BJ (cell line): ENCODE results near the gene ABCB8. TPM values are rescaled to one million over a fixed set of nuclear protein-coding genes. Genes with fewer than 3 reads are reported as not detected.

Experiments
- CTCF ChIA-PET: fragments of 350-600 bp; formaldehyde crosslinking; extraction: SDS; loops from one replicate; lab custom pipeline; 2021; ENCODE audit warnings: antibody characterized with exemption, inconsistent platforms; lab: Yijun Ruan, JAX
- POLR2A ChIA-PET: fragments of 300-600 bp; sonication (Branson Sonifier 250); formaldehyde crosslinking; extraction: SDS; loops from one replicate; lab custom pipeline; 2021; ENCODE audit warnings: antibody characterized with exemption; lab: Charles Lee
- DNase-seq: peaks from one replicate; pipeline ENCODE4 v3.0.0-alpha.2; 2011; ENCODE audit warnings: low read depth
- H3K27me3 ChIP-seq: 2 replicates; pipeline ENCODE4 v1.6.0; 2011; ENCODE audit warnings: low read length; ENCODE audit not compliant: control insufficient read depth, insufficient read depth
- H3K36me3 ChIP-seq: 2 replicates; pipeline ENCODE4 v1.5.1; 2011; ENCODE audit warnings: low read length; ENCODE audit not compliant: control insufficient read depth, insufficient read depth
- H3K4me3 ChIP-seq: 2 replicates; pipeline ENCODE4 v1.5.1; 2011; ENCODE audit warnings: low read depth, mild to moderate bottlenecking, control low read depth, low read length
- CTCF ChIP-seq: IDR thresholded peaks from 2 replicates; pipeline ENCODE4 v1.5.1; 2011; ENCODE audit warnings: low read depth, mild to moderate bottlenecking, control low read depth, inconsistent platforms, low read length, moderate library complexity; ENCODE audit not compliant: insufficient read depth
- polyA plus RNA-seq: library from polyadenylated mRNA; depleted of rRNA; stranded (reverse); fragments of >200 nt; gene quantifications from 2 replicates; pipeline ENCODE4 v1.2.3, GENCODE V29; 2011

Gene ABCB8
- polyA plus RNA-seq, 1 experiment: 23.6 TPM

- no peak for TF ChIP-seq CTCF
- POLR2A ChIA-PET: no interaction called here
Observed at GRCh38 chr7:150990416-150991186, 37.6 kb upstream of the ABCB8 start, which contains the start of gene NOS3. TSS of gene NOS3 (plus strand) at chr7:150991017. CDS start at chr7:150993804, 2,787 bp downstream.

GRCh38 chr7:150992051-150992640, 36.1 kb upstream of the ABCB8 start:
- ChIA-PET POLR2A (no interaction called here), CTCF (interaction anchor here (0.5 to 1.8 kb wide), 5 partner anchors 9 to 94 kb away, joined by 3 to 6 read pairs (median 4); no protein-coding TSS in a partner anchor)
- no peak for DNase-seq

More at GRCh38 chr7:150990416-150991186, 37.6 kb upstream of the ABCB8 start, which contains the start of gene NOS3:
- H3K4me3 ChIP-seq: no peak within 1 kb of the TSS
- no peak for DNase-seq
- H3K36me3 ChIP-seq: no peaks in the 10 kb centered on the region
- peaks cover 4% of the 10 kb centered on the region for H3K27me3 ChIP-seq
- CTCF ChIA-PET: interaction anchor here (0.8 to 2.9 kb wide), 6 partner anchors 10 to 147 kb away, joined by 3 to 17 read pairs (median 4); no protein-coding TSS in a partner anchor

DNA sequence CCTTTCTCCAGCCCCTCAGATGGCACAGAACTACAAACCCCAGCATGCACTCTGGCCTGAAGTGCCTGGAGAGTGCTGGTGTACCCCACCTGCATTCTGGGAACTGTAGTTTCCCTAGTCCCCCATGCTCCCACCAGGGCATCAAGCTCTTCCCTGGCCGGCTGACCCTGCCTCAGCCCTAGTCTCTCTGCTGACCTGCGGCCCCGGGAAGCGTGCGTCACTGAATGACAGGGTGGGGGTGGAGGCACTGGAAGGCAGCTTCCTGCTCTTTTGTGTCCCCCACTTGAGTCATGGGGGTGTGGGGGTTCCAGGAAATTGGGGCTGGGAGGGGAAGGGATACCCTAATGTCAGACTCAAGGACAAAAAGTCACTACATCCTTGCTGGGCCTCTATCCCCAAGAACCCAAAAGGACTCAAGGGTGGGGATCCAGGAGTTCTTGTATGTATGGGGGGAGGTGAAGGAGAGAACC, 35.4 kb upstream of the ABCB8 start:
- H3K27me3 ChIP-seq: peaks cover under 1% of the 10 kb centered on the region; the same call in 1 of the 2 replicates
- DNase-seq: no peak
- H3K4me3 ChIP-seq: no peak overlapping the region
- H3K36me3 ChIP-seq: no peaks in the 10 kb centered on the region
- ChIA-PET CTCF (interaction anchor here (0.8 to 1.8 kb wide), 4 partner anchors 9 to 94 kb away, joined by 3 to 6 read pairs (median 4); no protein-coding TSS in a partner anchor), POLR2A (no interaction called here)
- TF ChIP-seq CTCF: no peak

More at GRCh38 chr7:150992051-150992640, 36.1 kb upstream of the ABCB8 start:
- H3K27me3 ChIP-seq: peaks cover 4% of the 10 kb centered on the region
- no peak for TF ChIP-seq CTCF
- H3K4me3 ChIP-seq: no peak overlapping the region
- no peaks in the 10 kb centered on the region for H3K36me3 ChIP-seq

- DNase-seq: no peak
- ChIA-PET CTCF (interaction anchor here (1.1 to 1.9 kb wide), 3 partner anchors 8 to 25 kb away, joined by 6 to 11 read pairs (median 6); no protein-coding TSS in a partner anchor), POLR2A (no interaction called here)
- no peaks in the 10 kb centered on the region; the same call in 1 of the 2 replicates for H3K27me3 ChIP-seq
- H3K36me3 ChIP-seq: no peaks in the 10 kb centered on the region
- no peak overlapping the region for H3K4me3 ChIP-seq
- no peak for TF ChIP-seq CTCF
Observed at GRCh38 chr7:150993511-150993910, 34.7 kb upstream of the ABCB8 start.
